HEK293T (cell line): ENCODE data around the gene FCER2.

Source experiments
- BHLHE40 ChIP-seq: fragments of 450-650 bp; IDR thresholded peaks from 2 replicates; pipeline ENCODE4 v1.6.1; 2016; ENCODE audit warnings: mild to moderate bottlenecking, moderate library complexity, borderline replicate concordance
- ELF4 ChIP-seq: fragments of 450-650 bp; IDR thresholded peaks from 2 replicates; pipeline ENCODE4 v1.6.1; 2017; ENCODE audit warnings: antibody characterized with exemption
- FOXK2 ChIP-seq: fragments of 450-650 bp; IDR thresholded peaks from 2 replicates; pipeline ENCODE4 v1.6.1; 2016; ENCODE audit warnings: mild to moderate bottlenecking
- FOXM1 ChIP-seq: fragments of 450-650 bp; IDR thresholded peaks from 2 replicates; pipeline ENCODE4 v1.6.1; 2017; ENCODE audit warnings: mild to moderate bottlenecking, borderline replicate concordance
- HDGF ChIP-seq: fragments of 450-650 bp; IDR thresholded peaks from 2 replicates; pipeline ENCODE4 v1.6.1; 2017; ENCODE audit warnings: antibody characterized with exemption, borderline replicate concordance
- L3MBTL2 ChIP-seq: fragments of 450-650 bp; conservative IDR thresholded peaks from 2 replicates; pipeline ENCODE4 v1.6.1; 2016; ENCODE audit warnings: mild to moderate bottlenecking
- LEF1 ChIP-seq: fragments of 450-650 bp; IDR thresholded peaks from 2 replicates; pipeline ENCODE4 v1.6.1; 2017; ENCODE audit warnings: mild to moderate bottlenecking, borderline replicate concordance
- NFRKB ChIP-seq: fragments of 450-650 bp; IDR thresholded peaks from 2 replicates; pipeline ENCODE4 v1.6.1; 2016; ENCODE audit warnings: mild to moderate bottlenecking, moderate library complexity
- SP1 ChIP-seq: fragments of 450-650 bp; IDR thresholded peaks from 2 replicates; pipeline ENCODE4 v1.6.1; 2017
- SUZ12 ChIP-seq: fragments of 450-650 bp; IDR thresholded peaks from 2 replicates; pipeline ENCODE4 v1.6.1; 2016; ENCODE audit warnings: mild to moderate bottlenecking
- ZNF384 ChIP-seq: fragments of 450-650 bp; IDR thresholded peaks from 2 replicates; pipeline ENCODE4 v1.6.1; 2016
- TF ChIP-seq, protein P1 (sequence below): fragments of 450-650 bp; IDR thresholded peaks from 2 replicates; pipeline ENCODE4 v1.6.1; 2016

DNA sequence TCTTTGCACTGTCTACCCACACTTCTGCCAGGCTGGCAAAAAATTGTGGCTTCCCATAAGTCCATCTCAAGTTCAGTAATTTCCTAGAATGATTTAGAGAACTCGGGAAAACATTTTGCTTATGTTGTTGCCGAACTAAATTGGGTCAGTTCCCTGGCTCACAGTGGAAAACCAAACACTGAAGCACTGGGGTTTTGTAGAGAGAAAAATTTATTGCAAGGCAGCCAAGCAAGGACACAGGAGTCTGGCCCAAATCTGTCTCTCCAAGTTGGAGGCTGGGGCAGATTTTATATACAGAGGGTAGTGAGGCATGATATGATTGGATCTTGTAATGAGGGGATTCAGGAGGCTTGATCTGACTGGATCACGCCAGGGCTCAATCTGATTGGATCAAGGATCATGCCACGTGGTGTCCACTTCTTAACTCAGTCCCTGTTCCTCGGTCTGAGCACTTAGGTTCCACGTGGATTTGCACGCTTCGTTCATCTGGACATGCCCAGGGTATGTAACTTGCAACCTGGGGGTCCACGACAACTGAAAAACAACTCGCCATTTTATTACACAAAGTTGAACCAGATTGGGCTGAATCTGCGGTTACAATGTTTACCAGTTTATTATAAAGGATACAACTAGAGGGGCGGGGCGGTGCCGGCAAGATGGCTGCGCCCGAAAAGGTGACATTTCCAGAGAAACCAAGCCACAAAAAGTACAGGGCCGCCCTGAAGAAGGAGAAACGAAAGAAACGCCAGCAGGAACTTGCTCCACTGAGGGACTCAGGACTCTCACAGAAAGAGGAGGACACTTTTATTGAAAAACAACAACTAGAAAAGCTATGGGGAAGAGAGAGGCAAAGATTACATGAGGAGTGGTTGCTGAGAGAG, 38.1 kb upstream of the FCER2 start:
- TF ChIP-seq, protein P1, sequence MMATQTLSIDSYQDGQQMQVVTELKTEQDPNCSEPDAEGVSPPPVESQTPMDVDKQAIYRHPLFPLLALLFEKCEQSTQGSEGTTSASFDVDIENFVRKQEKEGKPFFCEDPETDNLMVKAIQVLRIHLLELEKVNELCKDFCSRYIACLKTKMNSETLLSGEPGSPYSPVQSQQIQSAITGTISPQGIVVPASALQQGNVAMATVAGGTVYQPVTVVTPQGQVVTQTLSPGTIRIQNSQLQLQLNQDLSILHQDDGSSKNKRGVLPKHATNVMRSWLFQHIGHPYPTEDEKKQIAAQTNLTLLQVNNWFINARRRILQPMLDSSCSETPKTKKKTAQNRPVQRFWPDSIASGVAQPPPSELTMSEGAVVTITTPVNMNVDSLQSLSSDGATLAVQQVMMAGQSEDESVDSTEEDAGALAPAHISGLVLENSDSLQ: no peak
- TF ChIP-seq SP1: no peak
- no peak for TF ChIP-seq FOXK2
- TF ChIP-seq SUZ12: no peak
- TF ChIP-seq ELF4: no peak
- TF ChIP-seq LEF1: no peak
- TF ChIP-seq L3MBTL2: no peak
- no peak for TF ChIP-seq NFRKB
- TF ChIP-seq HDGF: no peak
- TF ChIP-seq ZNF384: no peak
- no peak for TF ChIP-seq BHLHE40
- TF ChIP-seq FOXM1: no peak
